ENCODE data around the gene ACTR6. TPM values are rescaled to one million over a fixed set of nuclear protein-coding genes. Genes with fewer than 3 reads are reported as not detected.

ACTR6 gene
- total RNA-seq, 3 donors from 2014 or later, result 23.2 to 26.3 (median 26.2) TPM

DNA sequence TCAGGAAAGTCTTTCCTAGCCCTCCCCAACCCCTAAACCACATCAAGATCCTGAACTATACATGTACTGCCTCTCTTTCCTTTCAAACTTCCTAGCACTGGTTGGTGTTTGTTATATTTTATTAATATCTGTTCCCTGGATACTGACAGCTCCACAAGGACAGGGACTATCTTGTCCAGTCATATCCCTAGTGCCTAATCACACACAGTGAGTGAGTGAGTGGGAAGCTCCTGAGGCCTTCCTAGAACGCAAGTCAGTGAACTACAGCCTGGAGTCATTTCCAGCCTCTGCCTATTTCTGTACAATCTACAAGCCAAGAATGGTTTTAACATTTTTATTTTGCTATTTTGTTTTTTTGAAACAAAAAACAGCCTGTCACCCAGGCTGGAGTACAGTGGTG is 7.5 kb upstream of the ACTR6 start:
- no peaks in the 10 kb centered on the region for H3K4me1 Mint-ChIP-seq (ENCODE audit: low read depth)
- DNase-seq (no peak), ATAC-seq (no peak)
- H3K36me3 Mint-ChIP-seq (ENCODE audit: insufficient read depth), result peaks cover 26% of the 10 kb centered on the region
- no peaks in the 10 kb centered on the region for H3K27me3 Mint-ChIP-seq (ENCODE audit: low read depth)
- no peaks in the 10 kb centered on the region for H3K9me3 Mint-ChIP-seq
- H3K4me3 Mint-ChIP-seq, result no peak overlapping the region

GRCh38 chr12:100197486-100197885 is 3.1 kb upstream of the ACTR6 start:
- Mint-ChIP-seq H3K4me1 (ENCODE audit: low read depth) (peaks cover 20% of the 10 kb centered on the region), H3K4me3 (no peak overlapping the region), H3K9me3 (no peaks in the 10 kb centered on the region), H3K36me3 (ENCODE audit: insufficient read depth) (peaks cover 17% of the 10 kb centered on the region), H3K27me3 (ENCODE audit: low read depth) (no peaks in the 10 kb centered on the region)
- ATAC-seq, result no peak
- DNase-seq, result no peak

GRCh38 chr12:100199023-100199346 is 1.6 kb upstream of the ACTR6 start:
- Mint-ChIP-seq H3K4me1 (ENCODE audit: low read depth) (peaks cover 29% of the 10 kb centered on the region), H3K4me3 (peak overlapping the region; percentile 98), H3K9me3 (no peaks in the 10 kb centered on the region), H3K36me3 (ENCODE audit: insufficient read depth) (peaks cover 13% of the 10 kb centered on the region), H3K27me3 (ENCODE audit: low read depth) (no peaks in the 10 kb centered on the region)
- DNase-seq, result no peak
- no peak for ATAC-seq

GRCh38 chr12:100199347-100200149 is 1.1 kb upstream of the ACTR6 start:
- H3K27me3 Mint-ChIP-seq (ENCODE audit: low read depth), result no peaks in the 10 kb centered on the region
- no peaks in the 10 kb centered on the region for H3K9me3 Mint-ChIP-seq
- H3K4me3 Mint-ChIP-seq, result peak overlapping the region; percentile 98
- DNase-seq (peak; percentile 59), ATAC-seq (peak; percentile 71 to 73)
- H3K36me3 Mint-ChIP-seq (ENCODE audit: insufficient read depth), result peaks cover 11% of the 10 kb centered on the region
- peaks cover 31% of the 10 kb centered on the region for H3K4me1 Mint-ChIP-seq (ENCODE audit: low read depth)

- Mint-ChIP-seq H3K4me1 (ENCODE audit: low read depth) (peaks cover 31% of the 10 kb centered on the region), H3K27me3 (ENCODE audit: low read depth) (no peaks in the 10 kb centered on the region), H3K36me3 (ENCODE audit: insufficient read depth) (peaks cover 5% of the 10 kb centered on the region), H3K4me3 (peak overlapping the region; percentile 98), H3K9me3 (no peaks in the 10 kb centered on the region)
- ATAC-seq (no peak), DNase-seq (no peak)
Measured at GRCh38 chr12:100201604-100202423, 1.2 kb downstream of the ACTR6 start.

DNA sequence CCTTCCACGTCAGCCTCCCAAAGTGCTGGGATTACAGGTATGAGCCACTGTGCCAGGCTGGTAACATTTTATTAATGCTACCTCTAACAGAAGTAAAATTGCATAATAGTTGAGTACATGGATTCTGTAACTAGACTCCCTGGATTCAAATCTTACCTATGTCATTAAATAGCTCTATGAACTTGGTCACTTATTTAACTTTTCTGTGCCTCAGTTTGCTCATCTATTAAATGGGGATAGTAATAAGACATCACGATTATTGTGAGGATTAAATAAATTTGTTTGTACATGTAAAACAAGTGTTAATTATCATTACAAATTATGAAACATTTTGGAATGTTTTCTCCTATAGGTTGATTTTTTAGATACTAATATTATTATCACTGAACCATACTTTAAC is 6.7 kb downstream of the ACTR6 start:
- H3K4me1 Mint-ChIP-seq (ENCODE audit: low read depth), result peaks cover 13% of the 10 kb centered on the region
- no peak for ATAC-seq
- H3K9me3 Mint-ChIP-seq, result no peaks in the 10 kb centered on the region
- no peak for DNase-seq
- no peak overlapping the region for H3K4me3 Mint-ChIP-seq
- peaks cover 21% of the 10 kb centered on the region for H3K36me3 Mint-ChIP-seq (ENCODE audit: insufficient read depth)
- no peaks in the 10 kb centered on the region for H3K27me3 Mint-ChIP-seq (ENCODE audit: low read depth)

- Mint-ChIP-seq H3K9me3 (no peaks in the 10 kb centered on the region), H3K36me3 (ENCODE audit: insufficient read depth) (peaks cover 25% of the 10 kb centered on the region), H3K4me1 (ENCODE audit: low read depth) (peaks cover 3% of the 10 kb centered on the region), H3K27me3 (ENCODE audit: low read depth) (no peaks in the 10 kb centered on the region), H3K4me3 (no peak overlapping the region)
- DNase-seq, result no peak
- no peak for ATAC-seq
Measured at GRCh38 chr12:100208834-100209233, 8.2 kb downstream of the ACTR6 start.

DNA sequence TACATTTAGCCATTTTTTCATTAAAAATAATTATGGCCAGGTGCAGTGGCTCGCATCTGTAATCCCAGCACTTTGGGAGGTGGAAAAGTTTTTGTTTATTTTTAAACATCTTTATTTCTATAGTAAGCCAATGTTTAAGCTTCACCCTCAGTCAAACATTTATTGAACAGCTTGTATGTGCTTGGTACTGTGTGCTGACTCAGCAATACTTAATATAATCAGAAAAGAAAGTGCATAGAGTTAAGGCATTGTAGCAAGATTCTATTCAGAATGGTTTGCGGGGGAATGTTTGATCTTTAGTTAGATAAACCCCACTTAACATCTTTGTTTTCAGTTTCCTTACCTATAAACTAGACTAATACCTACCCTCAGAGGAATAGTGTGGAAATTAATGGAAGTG is 11.1 kb downstream of the ACTR6 start:
- H3K4me1 Mint-ChIP-seq (ENCODE audit: low read depth), result no peaks in the 10 kb centered on the region
- DNase-seq (no peak), ATAC-seq (no peak)
- H3K4me3 Mint-ChIP-seq, result no peak overlapping the region
- no peaks in the 10 kb centered on the region for H3K27me3 Mint-ChIP-seq (ENCODE audit: low read depth)
- H3K9me3 Mint-ChIP-seq, result no peaks in the 10 kb centered on the region
- H3K36me3 Mint-ChIP-seq (ENCODE audit: insufficient read depth), result peaks cover 39% of the 10 kb centered on the region

- DNase-seq, result no peak
- no peak for ATAC-seq
- no peaks in the 10 kb centered on the region for H3K4me1 Mint-ChIP-seq (ENCODE audit: low read depth)
- H3K9me3 Mint-ChIP-seq, result no peaks in the 10 kb centered on the region
- no peak overlapping the region for H3K4me3 Mint-ChIP-seq
- no peaks in the 10 kb centered on the region for H3K27me3 Mint-ChIP-seq (ENCODE audit: low read depth)
- peaks cover 38% of the 10 kb centered on the region for H3K36me3 Mint-ChIP-seq (ENCODE audit: insufficient read depth)
Measured at GRCh38 chr12:100213016-100213891, 12.6 kb downstream of the ACTR6 start.

GRCh38 chr12:100214518-100214917 is 13.9 kb downstream of the ACTR6 start:
- ATAC-seq (no peak), DNase-seq (no peak)
- H3K36me3 Mint-ChIP-seq (ENCODE audit: insufficient read depth), result peaks cover 39% of the 10 kb centered on the region
- no peaks in the 10 kb centered on the region for H3K27me3 Mint-ChIP-seq (ENCODE audit: low read depth)
- H3K9me3 Mint-ChIP-seq, result no peaks in the 10 kb centered on the region
- no peaks in the 10 kb centered on the region for H3K4me1 Mint-ChIP-seq (ENCODE audit: low read depth)
- no peak overlapping the region for H3K4me3 Mint-ChIP-seq

GRCh38 chr12:100215209-100215608 is 14.6 kb downstream of the ACTR6 start:
- DNase-seq (no peak), ATAC-seq (no peak)
- H3K27me3 Mint-ChIP-seq (ENCODE audit: low read depth), result no peaks in the 10 kb centered on the region
- peaks cover 38% of the 10 kb centered on the region for H3K36me3 Mint-ChIP-seq (ENCODE audit: insufficient read depth)
- H3K9me3 Mint-ChIP-seq, result no peaks in the 10 kb centered on the region
- H3K4me3 Mint-ChIP-seq, result no peak overlapping the region
- no peaks in the 10 kb centered on the region for H3K4me1 Mint-ChIP-seq (ENCODE audit: low read depth)

GRCh38 chr12:100216337-100216736 is 15.7 kb downstream of the ACTR6 start:
- DNase-seq, result no peak
- ATAC-seq, result no peak
- Mint-ChIP-seq H3K4me3 (no peak overlapping the region), H3K36me3 (ENCODE audit: insufficient read depth) (peaks cover 41% of the 10 kb centered on the region), H3K27me3 (ENCODE audit: low read depth) (no peaks in the 10 kb centered on the region), H3K4me1 (ENCODE audit: low read depth) (no peaks in the 10 kb centered on the region), H3K9me3 (no peaks in the 10 kb centered on the region)

GRCh38 chr12:100219328-100220109 is 18.9 kb downstream of the ACTR6 start:
- Mint-ChIP-seq H3K4me3 (no peak overlapping the region), H3K9me3 (no peaks in the 10 kb centered on the region), H3K27me3 (ENCODE audit: low read depth) (no peaks in the 10 kb centered on the region), H3K36me3 (ENCODE audit: insufficient read depth) (peaks cover 42% of the 10 kb centered on the region), H3K4me1 (ENCODE audit: low read depth) (no peaks in the 10 kb centered on the region)
- DNase-seq (no peak), ATAC-seq (no peak)

GRCh38 chr12:100221523-100221922 is 20.9 kb downstream of the ACTR6 start:
- no peak for DNase-seq
- Mint-ChIP-seq H3K27me3 (ENCODE audit: low read depth) (no peaks in the 10 kb centered on the region), H3K9me3 (no peaks in the 10 kb centered on the region), H3K4me1 (ENCODE audit: low read depth) (no peaks in the 10 kb centered on the region), H3K36me3 (ENCODE audit: insufficient read depth) (peaks cover 42% of the 10 kb centered on the region), H3K4me3 (no peak overlapping the region)
- ATAC-seq, result no peak
